Measurements from ENCODE around the gene BCORL1.

DNA sequence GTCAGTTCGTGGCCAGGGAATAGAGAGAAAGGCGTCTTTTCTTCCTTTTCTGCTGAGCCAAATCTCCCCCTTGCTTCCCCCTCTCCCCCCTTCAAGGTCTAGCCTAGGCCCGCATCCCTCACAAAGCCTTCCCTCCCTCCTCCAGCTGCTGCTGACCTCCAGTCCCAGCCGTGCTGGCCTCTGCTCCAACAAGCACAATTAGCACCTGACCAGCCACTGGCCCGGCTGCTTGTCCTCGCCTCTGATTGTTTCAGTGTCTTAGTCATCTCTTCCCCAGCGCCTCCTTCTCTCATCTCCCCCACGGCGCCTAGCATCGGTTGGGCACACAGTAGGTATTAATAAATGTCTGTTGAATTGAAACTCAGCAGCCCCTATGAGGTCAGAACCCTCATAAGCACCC is 123.6 kb downstream of the BCORL1 start:
- TF ChIP-seq, protein P1, sequence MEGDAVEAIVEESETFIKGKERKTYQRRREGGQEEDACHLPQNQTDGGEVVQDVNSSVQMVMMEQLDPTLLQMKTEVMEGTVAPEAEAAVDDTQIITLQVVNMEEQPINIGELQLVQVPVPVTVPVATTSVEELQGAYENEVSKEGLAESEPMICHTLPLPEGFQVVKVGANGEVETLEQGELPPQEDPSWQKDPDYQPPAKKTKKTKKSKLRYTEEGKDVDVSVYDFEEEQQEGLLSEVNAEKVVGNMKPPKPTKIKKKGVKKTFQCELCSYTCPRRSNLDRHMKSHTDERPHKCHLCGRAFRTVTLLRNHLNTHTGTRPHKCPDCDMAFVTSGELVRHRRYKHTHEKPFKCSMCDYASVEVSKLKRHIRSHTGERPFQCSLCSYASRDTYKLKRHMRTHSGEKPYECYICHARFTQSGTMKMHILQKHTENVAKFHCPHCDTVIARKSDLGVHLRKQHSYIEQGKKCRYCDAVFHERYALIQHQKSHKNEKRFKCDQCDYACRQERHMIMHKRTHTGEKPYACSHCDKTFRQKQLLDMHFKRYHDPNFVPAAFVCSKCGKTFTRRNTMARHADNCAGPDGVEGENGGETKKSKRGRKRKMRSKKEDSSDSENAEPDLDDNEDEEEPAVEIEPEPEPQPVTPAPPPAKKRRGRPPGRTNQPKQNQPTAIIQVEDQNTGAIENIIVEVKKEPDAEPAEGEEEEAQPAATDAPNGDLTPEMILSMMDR (IDR thresholded peaks at IDR 0.05; ENCODE audit: insufficient read depth, low read length): no peak
- TF ChIP-seq POLR2AphosphoS5 (IDR thresholded peaks at IDR 0.05; ENCODE audit: low read depth) (no peak), SPI1 (IDR thresholded peaks at IDR 0.05; ENCODE audit: borderline replicate concordance, low read depth) (no peak)
- TF ChIP-seq, protein P2, sequence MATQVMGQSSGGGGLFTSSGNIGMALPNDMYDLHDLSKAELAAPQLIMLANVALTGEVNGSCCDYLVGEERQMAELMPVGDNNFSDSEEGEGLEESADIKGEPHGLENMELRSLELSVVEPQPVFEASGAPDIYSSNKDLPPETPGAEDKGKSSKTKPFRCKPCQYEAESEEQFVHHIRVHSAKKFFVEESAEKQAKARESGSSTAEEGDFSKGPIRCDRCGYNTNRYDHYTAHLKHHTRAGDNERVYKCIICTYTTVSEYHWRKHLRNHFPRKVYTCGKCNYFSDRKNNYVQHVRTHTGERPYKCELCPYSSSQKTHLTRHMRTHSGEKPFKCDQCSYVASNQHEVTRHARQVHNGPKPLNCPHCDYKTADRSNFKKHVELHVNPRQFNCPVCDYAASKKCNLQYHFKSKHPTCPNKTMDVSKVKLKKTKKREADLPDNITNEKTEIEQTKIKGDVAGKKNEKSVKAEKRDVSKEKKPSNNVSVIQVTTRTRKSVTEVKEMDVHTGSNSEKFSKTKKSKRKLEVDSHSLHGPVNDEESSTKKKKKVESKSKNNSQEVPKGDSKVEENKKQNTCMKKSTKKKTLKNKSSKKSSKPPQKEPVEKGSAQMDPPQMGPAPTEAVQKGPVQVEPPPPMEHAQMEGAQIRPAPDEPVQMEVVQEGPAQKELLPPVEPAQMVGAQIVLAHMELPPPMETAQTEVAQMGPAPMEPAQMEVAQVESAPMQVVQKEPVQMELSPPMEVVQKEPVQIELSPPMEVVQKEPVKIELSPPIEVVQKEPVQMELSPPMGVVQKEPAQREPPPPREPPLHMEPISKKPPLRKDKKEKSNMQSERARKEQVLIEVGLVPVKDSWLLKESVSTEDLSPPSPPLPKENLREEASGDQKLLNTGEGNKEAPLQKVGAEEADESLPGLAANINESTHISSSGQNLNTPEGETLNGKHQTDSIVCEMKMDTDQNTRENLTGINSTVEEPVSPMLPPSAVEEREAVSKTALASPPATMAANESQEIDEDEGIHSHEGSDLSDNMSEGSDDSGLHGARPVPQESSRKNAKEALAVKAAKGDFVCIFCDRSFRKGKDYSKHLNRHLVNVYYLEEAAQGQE (IDR thresholded peaks at IDR 0.05; ENCODE audit: insufficient replicate concordance, low read depth): no peak
